ENCODE results near the gene RPL23.

The RPL23 gene

DNA sequence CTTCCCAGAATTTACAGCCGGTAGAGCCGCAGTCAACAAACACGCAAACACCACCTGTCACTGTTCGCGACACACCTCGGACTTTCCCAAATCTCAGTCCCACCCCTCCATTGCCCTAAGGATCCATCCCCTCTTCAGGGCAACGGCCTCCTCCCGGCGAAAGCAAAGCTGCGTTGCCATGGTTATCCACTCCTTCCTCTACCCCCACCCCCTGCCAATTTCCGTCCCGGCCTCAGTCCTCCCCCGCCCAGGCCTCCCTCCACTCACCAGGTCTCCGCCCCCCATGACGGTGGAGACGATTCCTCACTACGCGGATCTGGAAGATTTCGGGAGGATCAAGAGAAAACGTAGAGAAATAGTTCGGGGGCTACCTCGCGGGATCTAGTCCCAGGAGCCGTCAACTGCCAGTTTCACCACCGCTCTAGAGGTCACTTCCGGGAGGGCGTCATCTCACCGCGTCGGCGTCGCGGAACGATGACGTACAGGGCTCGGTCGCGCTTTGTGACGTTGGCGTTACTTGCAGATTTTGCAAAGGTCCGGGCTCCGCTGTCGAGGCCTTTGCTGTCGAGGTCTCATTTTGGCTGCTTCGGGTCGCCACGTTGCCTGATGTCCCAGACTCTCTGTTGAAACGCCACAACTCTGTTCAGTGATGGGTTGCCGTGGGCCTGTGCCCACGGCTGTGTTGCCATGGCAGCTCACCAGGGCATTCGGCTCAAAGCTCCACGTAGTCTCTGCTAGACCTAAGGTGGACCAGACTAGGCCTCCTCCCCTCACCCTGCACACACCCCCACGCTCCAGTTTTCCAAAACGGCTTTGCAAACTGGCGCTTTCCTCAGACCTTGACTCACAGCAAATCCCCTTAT lies 28.4 kb downstream of the RPL23 start, which contains the start of gene CWC25:
CWC25 (minus strand) TSS at position 423 of the 863 bp plus-strand sequence; CDS start at position 285, 138 bp downstream.
- Mint-ChIP-seq H3K4me3 (peak within 1 kb of the TSS; percentile 98), H3K36me3 (ENCODE audit: low read depth) (peaks cover 19% of the 10 kb centered on the region), H3K27me3 (ENCODE audit: low read depth) (no peaks in the 10 kb centered on the region), H3K27ac (peak within 1 kb of the TSS; percentile 99), H3K9me3 (no peaks in the 10 kb centered on the region), H3K4me1 (ENCODE audit: low read depth) (peaks cover 22% of the 10 kb centered on the region)
- peak; percentile 98 for DNase-seq (ENCODE audit: low spot score)

- DNase-seq (ENCODE audit: low spot score): peak; percentile 18
- H3K9me3 Mint-ChIP-seq: no peaks in the 10 kb centered on the region
- peaks cover 8% of the 10 kb centered on the region for H3K4me1 Mint-ChIP-seq (ENCODE audit: low read depth)
- no peak overlapping the region for H3K4me3 Mint-ChIP-seq
- no peak overlapping the region for H3K27ac Mint-ChIP-seq
- peaks cover 38% of the 10 kb centered on the region for H3K36me3 Mint-ChIP-seq (ENCODE audit: low read depth)
- no peaks in the 10 kb centered on the region for H3K27me3 Mint-ChIP-seq (ENCODE audit: low read depth)
These were observed 37.8 kb downstream of the RPL23 start for GRCh38 chr17:38815576-38816193.

DNA sequence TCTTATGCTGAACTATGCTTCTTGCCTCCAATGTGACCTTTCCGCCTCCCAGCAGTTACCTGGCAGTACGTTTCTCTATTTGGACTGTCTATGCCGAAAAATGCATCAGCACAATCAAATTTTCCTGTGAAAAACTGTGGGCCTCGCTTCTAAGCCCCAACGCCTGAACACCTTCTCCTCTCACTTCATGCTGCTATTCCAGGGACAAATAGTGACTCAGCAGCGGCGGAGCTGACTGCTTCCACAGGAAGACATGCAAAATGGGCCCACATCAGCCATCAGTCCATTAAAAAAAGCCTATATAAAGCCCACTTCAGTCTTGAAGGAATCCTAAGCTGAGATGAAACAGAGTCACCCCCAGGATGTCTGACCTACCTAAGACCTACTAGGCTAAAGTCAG lies 43.7 kb downstream of the RPL23 start:
- no peaks in the 10 kb centered on the region for H3K9me3 Mint-ChIP-seq
- H3K27ac Mint-ChIP-seq: no peak overlapping the region
- no peak overlapping the region for H3K4me3 Mint-ChIP-seq
- no peaks in the 10 kb centered on the region for H3K4me1 Mint-ChIP-seq (ENCODE audit: low read depth)
- no peaks in the 10 kb centered on the region for H3K27me3 Mint-ChIP-seq (ENCODE audit: low read depth)
- H3K36me3 Mint-ChIP-seq (ENCODE audit: low read depth): peaks cover 49% of the 10 kb centered on the region
- no peak for DNase-seq (ENCODE audit: low spot score)

DNA sequence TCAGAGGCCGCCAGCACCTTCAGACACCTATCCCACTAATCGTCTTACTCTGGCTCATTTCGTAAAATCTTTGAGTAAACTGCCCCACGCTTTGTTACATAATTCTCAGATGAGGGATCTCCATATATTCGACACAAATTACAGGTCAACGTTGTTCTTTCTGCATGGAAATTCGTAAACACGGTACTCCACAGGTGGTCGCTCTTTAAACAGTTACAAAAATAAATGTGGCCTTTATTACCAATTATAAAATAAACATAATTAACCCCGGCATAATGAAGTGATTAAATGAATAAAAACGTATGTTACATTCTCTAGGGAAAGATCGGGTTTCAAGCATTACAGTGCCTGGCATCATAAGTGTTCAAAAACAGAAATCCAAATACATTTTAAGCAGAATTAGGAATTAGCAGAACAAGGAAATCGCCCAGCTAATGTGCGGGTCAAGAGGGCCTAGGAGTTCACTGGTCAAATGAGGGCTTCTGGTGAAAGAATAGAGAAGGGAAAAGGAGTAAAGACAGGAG lies 53.2 kb downstream of the RPL23 start:
- Mint-ChIP-seq H3K36me3 (ENCODE audit: low read depth) (peaks cover 45% of the 10 kb centered on the region), H3K27me3 (ENCODE audit: low read depth) (no peaks in the 10 kb centered on the region)

DNA sequence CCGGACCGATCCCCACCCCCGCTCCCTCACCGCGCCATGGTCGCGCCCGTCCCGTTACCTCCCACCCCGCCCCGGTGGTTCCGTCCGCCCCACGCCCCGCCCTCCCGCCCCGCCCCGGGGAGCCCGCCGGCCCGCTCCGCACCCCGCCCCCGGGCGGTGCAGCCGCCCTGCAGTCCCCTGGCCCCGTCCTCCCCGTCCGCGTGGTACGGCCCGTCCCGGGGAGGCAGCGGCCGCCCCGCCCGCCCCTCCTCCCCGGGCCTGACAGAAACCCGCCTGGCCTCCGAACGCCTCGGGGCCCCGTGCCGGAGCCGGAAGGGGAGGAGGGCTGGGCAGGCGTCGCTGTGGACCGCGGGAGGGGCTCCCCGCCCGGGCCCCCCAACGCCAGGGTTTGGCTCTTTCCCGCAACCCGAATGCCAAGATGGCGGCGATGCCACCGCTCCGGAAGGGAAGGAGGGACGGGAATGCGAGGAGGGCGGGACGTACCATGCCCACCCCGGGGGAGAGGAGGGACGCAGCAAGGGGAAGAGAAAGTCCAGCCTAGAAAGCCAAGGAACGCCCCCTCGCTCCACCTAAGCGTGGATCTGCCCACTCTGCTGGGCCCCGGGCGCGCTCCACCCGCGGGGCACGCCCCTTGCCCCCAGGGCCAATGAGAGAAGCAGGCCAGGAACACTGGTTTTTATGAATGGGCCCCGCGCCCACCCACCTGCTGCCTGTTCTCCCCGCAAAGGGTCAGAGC lies 53.9 kb downstream of the RPL23 start, which contains the start of gene PIP4K2B:
PIP4K2B (minus strand) TSS at position 56 of the 736 bp plus-strand sequence. CDS start 132 bp downstream, outside the sequence.
- Mint-ChIP-seq H3K27me3 (ENCODE audit: low read depth) (no peaks in the 10 kb centered on the region), H3K4me1 (ENCODE audit: low read depth) (peaks cover 31% of the 10 kb centered on the region), H3K36me3 (ENCODE audit: low read depth) (peaks cover 45% of the 10 kb centered on the region), H3K4me3 (peak within 1 kb of the TSS; percentile 91), H3K9me3 (no peaks in the 10 kb centered on the region), H3K27ac (peak within 1 kb of the TSS; percentile 87)
- DNase-seq (ENCODE audit: low spot score): peak; percentile 88

More for the DNA sequence above, 53.2 kb downstream of the RPL23 start:
- Mint-ChIP-seq H3K4me1 (ENCODE audit: low read depth) (peaks cover 31% of the 10 kb centered on the region), H3K4me3 (peak overlapping the region; percentile 87), H3K9me3 (no peaks in the 10 kb centered on the region), H3K27ac (peak overlapping the region; percentile 61)
- DNase-seq (ENCODE audit: low spot score): no peak

- no peaks in the 10 kb centered on the region for H3K27me3 Mint-ChIP-seq (ENCODE audit: low read depth)
- H3K4me3 Mint-ChIP-seq: peak overlapping the region; percentile 91
- H3K4me1 Mint-ChIP-seq (ENCODE audit: low read depth): peaks cover 31% of the 10 kb centered on the region
- H3K9me3 Mint-ChIP-seq: no peaks in the 10 kb centered on the region
- DNase-seq (ENCODE audit: low spot score): peak; percentile 38
- peaks cover 43% of the 10 kb centered on the region for H3K36me3 Mint-ChIP-seq (ENCODE audit: low read depth)
- peak overlapping the region; percentile 87 for H3K27ac Mint-ChIP-seq
These were observed 54.7 kb downstream of the RPL23 start for GRCh38 chr17:38798614-38799500.
